Smooth muscle cell (in vitro differentiated cells): ENCODE results near the gene SUGCT. TPM values are rescaled to one million over a fixed set of nuclear protein-coding genes. Genes with fewer than 3 reads are reported as not detected.

Experiments
- DNase-seq: peaks from one replicate; lab custom pipeline; 2025; ENCODE audit not compliant: unreplicated experiment; lab: John Stamatoyannopoulos, UW
- H2AFZ ChIP-seq: fragments of 200-600 bp; sonication (generic); 2 replicates; pipeline ENCODE4 v1.6.0; 2016; ENCODE audit warnings: antibody characterized with exemption, low read depth, mild to moderate bottlenecking
- H3F3A ChIP-seq: fragments of 200-600 bp; sonication (generic); 2 replicates; pipeline ENCODE4 v1.6.0; 2017; ENCODE audit warnings: antibody characterized with exemption, low read depth
- H3K27ac ChIP-seq: fragments of 200-600 bp; sonication (generic); 2 replicates; pipeline ENCODE4 v1.5.1; 2016; ENCODE audit warnings: low read depth, mild to moderate bottlenecking
- H3K27me3 ChIP-seq: fragments of 200-600 bp; sonication (generic); 2 replicates; pipeline ENCODE4 v1.6.1; 2016; ENCODE audit warnings: low read depth, mild to moderate bottlenecking
- H3K36me3 ChIP-seq: fragments of 200-600 bp; sonication (generic); 2 replicates; pipeline ENCODE4 v1.5.1; 2016; ENCODE audit warnings: low read depth
- H3K4me1 ChIP-seq: fragments of 200-600 bp; sonication (generic); 2 replicates; pipeline ENCODE4 v1.5.1; 2016; ENCODE audit warnings: low read depth
- H3K4me2 ChIP-seq: fragments of 200-600 bp; sonication (generic); 2 replicates; pipeline ENCODE4 v1.6.0; 2016; ENCODE audit warnings: mild to moderate bottlenecking
- H3K4me3 ChIP-seq: fragments of 200-600 bp; sonication (generic); 2 replicates; pipeline ENCODE4 v1.5.1; 2016; ENCODE audit warnings: mild to moderate bottlenecking
- H3K79me2 ChIP-seq: fragments of 200-600 bp; sonication (generic); 2 replicates; pipeline ENCODE4 v1.6.0; 2016; ENCODE audit warnings: low read depth, mild to moderate bottlenecking
- H3K9ac ChIP-seq: fragments of 200-600 bp; sonication (generic); 2 replicates; pipeline ENCODE4 v1.6.0; 2016; ENCODE audit warnings: low read depth
- H3K9me3 ChIP-seq: fragments of 200-600 bp; sonication (generic); replicated peaks from 2 replicates; pipeline ENCODE4 v1.5.1; 2016; ENCODE audit warnings: low read depth
- H4K20me1 ChIP-seq: fragments of 200-600 bp; sonication (generic); 2 replicates; pipeline ENCODE4 v1.6.0; 2016; ENCODE audit warnings: low read depth
- WGBS: methylation state at CpG from one replicate; pipeline ENCODE4 v1.1.7; 2016; ENCODE audit warnings: low lambda C conversion rate; 5-methylcytosine and 5-hydroxymethylcytosine counted together
- polyA plus RNA-seq: library from polyadenylated mRNA; unstranded; fragments of >200 nt; fragmentation: Nextera tagmentation; extraction: Ambion mirVana; gene quantifications from 2 replicates; pipeline ENCODE4 v1.2.1, GENCODE V29; 2016
- total RNA-seq: library from RNA; depleted of rRNA; stranded (reverse); fragments of >200 nt; gene quantifications from 2 replicates; pipeline ENCODE4 v1.2.3, GENCODE V29; 2014
- TF ChIP-seq, protein P1 (sequence below): fragments of 200-600 bp; sonication (generic); IDR thresholded peaks from 2 replicates; pipeline ENCODE4 v1.5.1; 2017; ENCODE audit warnings: borderline replicate concordance, mild to moderate bottlenecking, antibody characterized with exemption; ENCODE audit not compliant: insufficient read depth, poor library complexity, severe bottlenecking

Gene SUGCT
- total and polyA plus RNA-seq, 2 experiments from 2014 or later: 16.9 to 65.8 TPM

DNA sequence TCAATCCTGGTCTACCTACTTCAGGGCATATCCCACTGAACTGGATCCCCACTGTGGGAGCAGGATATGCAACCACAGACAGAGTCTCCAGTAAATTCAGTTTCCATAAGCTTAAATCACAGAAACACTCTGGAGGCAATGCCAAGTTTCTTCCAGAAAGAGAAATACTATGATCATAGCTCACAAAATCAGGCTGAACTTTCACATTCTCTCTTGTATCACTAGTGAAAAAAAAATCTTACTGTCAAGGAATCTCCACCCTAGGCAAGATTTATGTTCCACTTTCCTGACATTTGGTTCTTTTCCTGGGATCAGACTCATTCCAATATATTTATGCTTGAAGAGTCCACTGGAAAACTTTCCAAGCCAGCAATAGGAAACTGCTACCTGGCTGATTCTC is 749.0 kb downstream of the SUGCT start:
- no peak for DNase-seq
- TF ChIP-seq, protein P1, sequence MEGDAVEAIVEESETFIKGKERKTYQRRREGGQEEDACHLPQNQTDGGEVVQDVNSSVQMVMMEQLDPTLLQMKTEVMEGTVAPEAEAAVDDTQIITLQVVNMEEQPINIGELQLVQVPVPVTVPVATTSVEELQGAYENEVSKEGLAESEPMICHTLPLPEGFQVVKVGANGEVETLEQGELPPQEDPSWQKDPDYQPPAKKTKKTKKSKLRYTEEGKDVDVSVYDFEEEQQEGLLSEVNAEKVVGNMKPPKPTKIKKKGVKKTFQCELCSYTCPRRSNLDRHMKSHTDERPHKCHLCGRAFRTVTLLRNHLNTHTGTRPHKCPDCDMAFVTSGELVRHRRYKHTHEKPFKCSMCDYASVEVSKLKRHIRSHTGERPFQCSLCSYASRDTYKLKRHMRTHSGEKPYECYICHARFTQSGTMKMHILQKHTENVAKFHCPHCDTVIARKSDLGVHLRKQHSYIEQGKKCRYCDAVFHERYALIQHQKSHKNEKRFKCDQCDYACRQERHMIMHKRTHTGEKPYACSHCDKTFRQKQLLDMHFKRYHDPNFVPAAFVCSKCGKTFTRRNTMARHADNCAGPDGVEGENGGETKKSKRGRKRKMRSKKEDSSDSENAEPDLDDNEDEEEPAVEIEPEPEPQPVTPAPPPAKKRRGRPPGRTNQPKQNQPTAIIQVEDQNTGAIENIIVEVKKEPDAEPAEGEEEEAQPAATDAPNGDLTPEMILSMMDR: no peak
- H3K4me2 ChIP-seq: no peak overlapping the region
- H3K27ac ChIP-seq: no peak overlapping the region
- no peak overlapping the region for H3K4me3 ChIP-seq
- H4K20me1 ChIP-seq: no peaks in the 10 kb centered on the region
- H3K27me3 ChIP-seq: no peaks in the 10 kb centered on the region
- no peaks in the 10 kb centered on the region for H3K36me3 ChIP-seq
- no peaks in the 10 kb centered on the region for H3K79me2 ChIP-seq
- no peak overlapping the region for H2AFZ ChIP-seq
- no peaks in the 10 kb centered on the region for H3K4me1 ChIP-seq
- H3F3A ChIP-seq: no peaks in the 10 kb centered on the region
- H3K9ac ChIP-seq: no peak overlapping the region
- H3K9me3 ChIP-seq: no peaks in the 10 kb centered on the region

DNA sequence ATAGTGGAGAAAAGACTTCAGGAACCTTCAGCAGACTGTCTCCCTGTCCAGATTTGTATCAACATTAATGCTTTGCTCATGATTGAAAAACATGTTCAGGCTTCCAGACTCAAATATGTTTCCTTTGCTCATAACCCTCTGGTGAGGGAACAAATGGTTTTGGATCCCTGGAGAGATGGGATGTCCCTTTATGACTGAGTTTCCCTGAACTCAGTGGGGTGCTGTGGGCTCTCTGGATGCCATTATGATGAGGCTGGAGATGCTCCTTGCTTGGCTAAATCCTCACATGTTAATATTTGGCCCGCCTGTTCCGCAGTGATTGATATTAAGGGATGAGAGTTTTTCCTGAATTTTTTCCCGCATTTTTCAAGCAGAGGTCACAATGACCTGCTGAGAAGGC is 749.4 kb downstream of the SUGCT start:
- Histone ChIP-seq H3K36me3 (no peaks in the 10 kb centered on the region), H3K4me3 (no peak overlapping the region), H3K9me3 (no peaks in the 10 kb centered on the region), H3K27ac (no peak overlapping the region), H3K4me2 (no peak overlapping the region), H3F3A (no peaks in the 10 kb centered on the region), H2AFZ (no peak overlapping the region), H3K27me3 (no peaks in the 10 kb centered on the region), H3K9ac (no peak overlapping the region), H3K4me1 (no peaks in the 10 kb centered on the region), H4K20me1 (no peaks in the 10 kb centered on the region), H3K79me2 (no peaks in the 10 kb centered on the region)
- TF ChIP-seq, protein P1: no peak
- DNase-seq: no peak
- WGBS: 94% methylated on average over 3 of the region's 3 CpGs

DNA sequence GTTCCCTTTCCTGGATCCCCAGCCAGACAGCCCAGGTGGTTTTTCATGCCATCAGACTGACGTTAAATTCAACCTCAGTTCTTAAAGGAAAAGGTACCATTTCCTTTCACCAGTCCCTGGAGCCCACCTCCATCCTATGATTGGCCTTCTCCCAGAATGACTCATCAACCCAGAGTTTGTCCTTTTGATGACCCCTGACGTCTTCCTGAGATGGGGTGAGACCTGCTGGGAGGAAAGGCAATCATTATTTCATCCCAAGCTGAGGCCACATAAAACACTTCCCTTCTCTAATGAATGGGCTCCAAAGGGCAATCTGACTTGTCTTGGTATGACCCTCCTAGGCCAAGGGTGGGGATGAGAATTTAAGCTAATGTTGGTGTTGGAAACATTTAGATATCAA is 750.7 kb downstream of the SUGCT start:
- DNase-seq: no peak
- H4K20me1 ChIP-seq: no peaks in the 10 kb centered on the region
- TF ChIP-seq, protein P1: no peak
- H3K4me3 ChIP-seq: no peak overlapping the region
- no peaks in the 10 kb centered on the region for H3F3A ChIP-seq
- H3K36me3 ChIP-seq: no peaks in the 10 kb centered on the region
- no peak overlapping the region for H3K4me2 ChIP-seq
- no peaks in the 10 kb centered on the region for H3K27me3 ChIP-seq
- 84% methylated on average over 2 of the region's 2 CpGs for WGBS
- no peak overlapping the region for H2AFZ ChIP-seq
- H3K4me1 ChIP-seq: no peaks in the 10 kb centered on the region
- H3K9me3 ChIP-seq: no peaks in the 10 kb centered on the region
- no peak overlapping the region for H3K9ac ChIP-seq
- H3K79me2 ChIP-seq: no peaks in the 10 kb centered on the region
- no peak overlapping the region for H3K27ac ChIP-seq

DNA sequence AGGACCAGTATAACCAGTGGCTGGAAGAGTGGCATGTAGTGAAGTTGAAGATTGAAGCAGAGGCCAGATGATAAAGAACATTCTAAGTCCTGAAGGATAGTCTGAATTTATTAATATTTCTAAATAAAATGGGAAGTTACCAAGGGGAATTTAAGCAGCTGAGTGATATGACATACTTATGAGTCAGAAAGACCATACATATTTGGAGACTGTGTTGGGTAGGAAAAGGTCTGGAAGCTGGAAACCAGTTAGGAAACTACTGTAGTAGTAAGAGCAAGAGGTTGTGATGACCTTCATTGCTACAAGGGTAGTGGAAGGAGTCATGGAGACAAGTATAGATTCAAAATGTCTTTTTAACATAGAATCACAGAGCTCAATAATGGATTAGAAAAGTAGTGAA is 752.3 kb downstream of the SUGCT start:
- Histone ChIP-seq H3K27me3 (no peaks in the 10 kb centered on the region), H3F3A (no peaks in the 10 kb centered on the region), H3K4me1 (no peaks in the 10 kb centered on the region), H3K79me2 (no peaks in the 10 kb centered on the region), H3K4me3 (no peak overlapping the region), H3K4me2 (no peak overlapping the region), H3K36me3 (no peaks in the 10 kb centered on the region), H4K20me1 (no peaks in the 10 kb centered on the region), H3K9me3 (peaks cover 3% of the 10 kb centered on the region), H3K9ac (no peak overlapping the region), H3K27ac (no peak overlapping the region), H2AFZ (no peak overlapping the region)
- DNase-seq: no peak
- TF ChIP-seq, protein P1: no peak
